Epithelial cell of esophagus (primary cell): ENCODE measurements around the gene ARL2BP.

Experiments used
- DNase-seq: peaks from one replicate; pipeline ENCODE4 v3.0.0; 2010; ENCODE audit warnings: low read depth
- H3K4me3 ChIP-seq: 2 replicates; pipeline ENCODE4 v1.5.1; 2011; ENCODE audit warnings: mild to moderate bottlenecking, low read length, control low read depth
- CTCF ChIP-seq: IDR thresholded peaks from 2 replicates; pipeline ENCODE4 v1.5.1; 2011; ENCODE audit warnings: low read depth, mild to moderate bottlenecking, low read length, control low read depth, inconsistent platforms; ENCODE audit not compliant: insufficient read depth; ENCODE audit errors: missing control alignments

The ARL2BP gene

GRCh38 chr16:57283959-57284208 lies 38.8 kb downstream of the ARL2BP start:
- peak overlapping the region; percentile 50 for H3K4me3 ChIP-seq
- no peak for TF ChIP-seq CTCF
- no peak for DNase-seq

- DNase-seq: peak; percentile 33
- peak within 1 kb of the TSS; percentile 50 for H3K4me3 ChIP-seq
- TF ChIP-seq CTCF: no peak
Observed at GRCh38 chr16:57284209-57284951, 39.3 kb downstream of the ARL2BP start, which contains the start of gene PLLP. PLLP (minus strand) TSS chr16:57284672; CDS start chr16:57284540, 132 bp downstream.

- H3K4me3 ChIP-seq: peak overlapping the region; percentile 50
- DNase-seq: no peak
- TF ChIP-seq CTCF: no peak
Observed at GRCh38 chr16:57284952-57285363, 39.9 kb downstream of the ARL2BP start.

- DNase-seq: no peak
- no peak overlapping the region for H3K4me3 ChIP-seq
- no peak for TF ChIP-seq CTCF
Observed at GRCh38 chr16:57285379-57285778, 40.3 kb downstream of the ARL2BP start.

GRCh38 chr16:57289391-57290257 lies 44.6 kb downstream of the ARL2BP start:
- no peak for TF ChIP-seq CTCF
- no peak for DNase-seq
- H3K4me3 ChIP-seq: no peak overlapping the region

GRCh38 chr16:57297856-57298255 lies 52.8 kb downstream of the ARL2BP start:
- no peak for TF ChIP-seq CTCF
- DNase-seq: no peak
- no peak overlapping the region for H3K4me3 ChIP-seq
